MM.1S (cell line): ENCODE data around the gene WDR49.

Source experiments
- EZH2 ChIP-seq: fragments of 300-600 bp; sonication (generic); optimal IDR thresholded peaks from 2 replicates; pipeline ENCODE3; 2017; ENCODE audit warnings: low read depth, mild to moderate bottlenecking, antibody characterized with exemption, low read length, mixed read lengths
- EZH2phosphoT487 ChIP-seq: fragments of 300-600 bp; sonication (generic); IDR thresholded peaks from 2 replicates; pipeline ENCODE4 v1.6.1; 2018; ENCODE audit warnings: antibody characterized with exemption, low read length
- TF ChIP-seq, protein P1 (sequence below): fragments of 300-600 bp; sonication (generic); IDR thresholded peaks from 2 replicates; pipeline ENCODE4 v1.5.1; 2016; ENCODE audit warnings: antibody characterized with exemption, low read length, mixed read lengths

DNA sequence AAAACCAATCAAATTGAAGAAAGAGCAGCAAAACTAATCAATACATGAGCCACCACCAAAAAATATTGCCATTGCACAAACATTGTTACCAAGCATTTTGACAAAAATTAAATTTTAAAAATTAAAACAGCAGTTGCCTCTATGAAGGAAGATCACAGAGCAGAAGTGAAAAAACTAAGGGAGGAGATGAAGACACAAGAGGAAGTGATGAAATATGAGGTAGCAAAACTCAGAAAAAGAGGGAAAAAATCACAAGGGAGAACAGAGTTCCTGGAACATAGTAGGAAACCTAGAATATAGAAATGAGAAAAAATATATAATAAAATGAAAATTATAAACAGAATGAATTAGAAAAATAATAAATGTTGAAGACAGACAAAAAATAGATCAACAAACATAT is 172.6 kb downstream of the WDR49 start:
- TF ChIP-seq, protein P1, sequence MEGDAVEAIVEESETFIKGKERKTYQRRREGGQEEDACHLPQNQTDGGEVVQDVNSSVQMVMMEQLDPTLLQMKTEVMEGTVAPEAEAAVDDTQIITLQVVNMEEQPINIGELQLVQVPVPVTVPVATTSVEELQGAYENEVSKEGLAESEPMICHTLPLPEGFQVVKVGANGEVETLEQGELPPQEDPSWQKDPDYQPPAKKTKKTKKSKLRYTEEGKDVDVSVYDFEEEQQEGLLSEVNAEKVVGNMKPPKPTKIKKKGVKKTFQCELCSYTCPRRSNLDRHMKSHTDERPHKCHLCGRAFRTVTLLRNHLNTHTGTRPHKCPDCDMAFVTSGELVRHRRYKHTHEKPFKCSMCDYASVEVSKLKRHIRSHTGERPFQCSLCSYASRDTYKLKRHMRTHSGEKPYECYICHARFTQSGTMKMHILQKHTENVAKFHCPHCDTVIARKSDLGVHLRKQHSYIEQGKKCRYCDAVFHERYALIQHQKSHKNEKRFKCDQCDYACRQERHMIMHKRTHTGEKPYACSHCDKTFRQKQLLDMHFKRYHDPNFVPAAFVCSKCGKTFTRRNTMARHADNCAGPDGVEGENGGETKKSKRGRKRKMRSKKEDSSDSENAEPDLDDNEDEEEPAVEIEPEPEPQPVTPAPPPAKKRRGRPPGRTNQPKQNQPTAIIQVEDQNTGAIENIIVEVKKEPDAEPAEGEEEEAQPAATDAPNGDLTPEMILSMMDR = no peak
- TF ChIP-seq EZH2phosphoT487 (no peak), EZH2 (no peak)
